Measurements from ENCODE around the gene PPP1R37. TPM values are rescaled to one million over a fixed set of nuclear protein-coding genes. Genes with fewer than 3 reads are reported as not detected.

PPP1R37 gene
- total RNA-seq, 1 donor from 2014 or later = 23.8 TPM

DNA sequence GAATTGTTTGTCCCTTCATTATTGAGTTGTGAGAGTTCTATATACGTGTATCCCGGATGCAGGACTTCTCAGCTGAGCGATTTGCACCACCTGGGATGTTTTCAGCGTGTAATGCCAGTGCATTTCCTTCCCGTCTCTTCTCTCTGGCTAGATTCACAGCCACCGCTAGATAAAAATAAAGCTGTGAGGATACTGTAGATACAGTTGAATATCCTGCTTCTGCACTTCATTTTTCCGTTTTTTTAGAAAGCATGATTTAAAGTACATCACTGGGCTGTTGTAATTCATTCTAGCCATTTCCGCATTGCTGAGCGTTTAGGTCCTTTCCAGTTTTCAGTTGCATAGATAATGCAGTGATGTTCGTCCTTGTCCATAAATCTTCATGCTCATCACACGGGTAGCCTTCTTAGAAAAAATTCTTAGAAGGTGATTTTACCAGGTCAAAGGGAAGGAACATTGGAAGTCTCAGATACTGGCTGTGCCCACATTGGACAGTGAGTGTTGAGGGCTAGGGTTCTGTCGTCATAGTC lies 14.7 kb downstream of the PPP1R37 start:
- DNase-seq (ENCODE audit: extremely low spot score in 2 of 2) = no peak
- Histone ChIP-seq H3K27ac (no peak overlapping the region), H3K27me3 (no peaks in the 10 kb centered on the region), H3K4me3 (no peak overlapping the region), H3K36me3 (no peaks in the 10 kb centered on the region), H3K9me3 (no peaks in the 10 kb centered on the region), H3K4me1 (peaks cover 35% of the 10 kb centered on the region)
- intact Hi-C loops (cut with DNase I) = no loop called here
- TF ChIP-seq, protein P1, sequence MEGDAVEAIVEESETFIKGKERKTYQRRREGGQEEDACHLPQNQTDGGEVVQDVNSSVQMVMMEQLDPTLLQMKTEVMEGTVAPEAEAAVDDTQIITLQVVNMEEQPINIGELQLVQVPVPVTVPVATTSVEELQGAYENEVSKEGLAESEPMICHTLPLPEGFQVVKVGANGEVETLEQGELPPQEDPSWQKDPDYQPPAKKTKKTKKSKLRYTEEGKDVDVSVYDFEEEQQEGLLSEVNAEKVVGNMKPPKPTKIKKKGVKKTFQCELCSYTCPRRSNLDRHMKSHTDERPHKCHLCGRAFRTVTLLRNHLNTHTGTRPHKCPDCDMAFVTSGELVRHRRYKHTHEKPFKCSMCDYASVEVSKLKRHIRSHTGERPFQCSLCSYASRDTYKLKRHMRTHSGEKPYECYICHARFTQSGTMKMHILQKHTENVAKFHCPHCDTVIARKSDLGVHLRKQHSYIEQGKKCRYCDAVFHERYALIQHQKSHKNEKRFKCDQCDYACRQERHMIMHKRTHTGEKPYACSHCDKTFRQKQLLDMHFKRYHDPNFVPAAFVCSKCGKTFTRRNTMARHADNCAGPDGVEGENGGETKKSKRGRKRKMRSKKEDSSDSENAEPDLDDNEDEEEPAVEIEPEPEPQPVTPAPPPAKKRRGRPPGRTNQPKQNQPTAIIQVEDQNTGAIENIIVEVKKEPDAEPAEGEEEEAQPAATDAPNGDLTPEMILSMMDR (IDR thresholded peaks at IDR 0.05) = no peak
- TF ChIP-seq POLR2A (IDR thresholded peaks at IDR 0.05) = no peak
- no peak for TF ChIP-seq POLR2AphosphoS5 (IDR thresholded peaks at IDR 0.05; ENCODE audit: insufficient read depth in 1 of 2, low read depth in 1 of 2)

DNA sequence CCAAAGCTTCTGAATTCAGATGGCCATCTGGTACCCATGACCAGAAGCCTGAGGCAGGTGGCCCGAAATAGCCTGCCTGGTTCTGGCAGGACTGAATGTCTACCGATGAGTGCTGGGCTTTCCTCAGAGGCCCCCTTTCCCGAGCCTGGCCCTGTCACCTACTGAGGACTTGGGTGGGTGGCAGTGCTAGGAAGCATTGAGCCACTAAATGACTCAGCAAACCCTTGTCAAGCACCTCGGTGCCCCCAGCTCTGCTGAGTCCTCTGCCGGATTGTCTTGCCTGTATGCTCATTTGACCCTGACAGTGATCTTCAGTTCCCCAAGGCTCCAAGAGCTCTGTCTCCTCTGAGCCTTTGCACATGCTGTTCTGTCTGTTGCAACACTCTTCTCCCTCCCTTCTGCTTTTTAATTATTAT lies 17.9 kb downstream of the PPP1R37 start:
- DNase-seq (ENCODE audit: extremely low spot score in 2 of 2) = no peak
- Histone ChIP-seq H3K27me3 (no peaks in the 10 kb centered on the region), H3K4me1 (peaks cover 40% of the 10 kb centered on the region), H3K36me3 (no peaks in the 10 kb centered on the region), H3K4me3 (no peak overlapping the region), H3K27ac (no peak overlapping the region), H3K9me3 (no peaks in the 10 kb centered on the region)
- intact Hi-C loops (cut with DNase I) = no loop called here
- TF ChIP-seq POLR2A (IDR thresholded peaks at IDR 0.05) = no peak
- TF ChIP-seq, protein P1 (IDR thresholded peaks at IDR 0.05) = no peak
- TF ChIP-seq POLR2AphosphoS5 (IDR thresholded peaks at IDR 0.05; ENCODE audit: insufficient read depth in 1 of 2, low read depth in 1 of 2) = no peak

DNA sequence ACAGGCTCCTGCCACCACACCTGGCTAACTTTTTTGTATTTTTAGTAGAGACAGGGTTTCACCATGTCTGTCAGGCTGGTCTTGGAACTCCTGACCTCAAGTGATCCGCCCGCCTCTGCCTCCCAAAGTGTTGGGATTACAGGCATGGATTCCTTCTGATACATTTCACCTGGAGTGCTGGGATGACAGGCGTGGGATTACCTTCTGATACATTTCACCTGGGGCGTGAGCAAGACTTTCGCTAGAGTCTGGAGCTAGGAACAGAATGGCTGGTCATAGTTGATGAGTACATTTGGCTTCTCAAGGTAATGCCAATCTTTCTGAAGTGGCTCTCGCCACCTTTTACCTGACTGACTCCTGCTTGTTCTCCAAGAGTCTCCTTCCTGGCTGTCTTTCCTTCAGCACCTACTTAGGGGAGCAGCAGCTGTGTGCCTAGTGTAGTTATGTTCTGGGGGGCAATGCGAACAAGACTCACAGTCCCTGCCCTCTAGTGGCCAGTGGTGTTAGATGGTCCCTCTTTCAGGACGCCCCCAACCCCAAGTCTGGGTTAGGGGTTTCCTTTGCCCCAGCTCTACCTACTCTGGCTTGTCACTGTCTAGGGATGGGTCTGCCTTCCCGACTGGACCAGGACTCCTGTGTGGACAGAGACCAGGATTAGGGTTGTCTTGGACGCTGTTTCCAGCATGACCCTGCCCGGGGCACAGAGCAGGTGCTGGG lies 19.3 kb downstream of the PPP1R37 start:
- Histone ChIP-seq H3K27me3 (no peaks in the 10 kb centered on the region), H3K4me1 (peaks cover 41% of the 10 kb centered on the region), H3K27ac (no peak overlapping the region), H3K36me3 (no peaks in the 10 kb centered on the region), H3K4me3 (no peak overlapping the region), H3K9me3 (no peaks in the 10 kb centered on the region)
- TF ChIP-seq POLR2A (IDR thresholded peaks at IDR 0.05) (no peak), POLR2AphosphoS5 (IDR thresholded peaks at IDR 0.05; ENCODE audit: insufficient read depth in 1 of 2, low read depth in 1 of 2) (no peak)
- TF ChIP-seq, protein P1 (IDR thresholded peaks at IDR 0.05) = no peak
- no peak for DNase-seq (ENCODE audit: extremely low spot score in 2 of 2)
- intact Hi-C loops (cut with DNase I) = no loop called here

DNA sequence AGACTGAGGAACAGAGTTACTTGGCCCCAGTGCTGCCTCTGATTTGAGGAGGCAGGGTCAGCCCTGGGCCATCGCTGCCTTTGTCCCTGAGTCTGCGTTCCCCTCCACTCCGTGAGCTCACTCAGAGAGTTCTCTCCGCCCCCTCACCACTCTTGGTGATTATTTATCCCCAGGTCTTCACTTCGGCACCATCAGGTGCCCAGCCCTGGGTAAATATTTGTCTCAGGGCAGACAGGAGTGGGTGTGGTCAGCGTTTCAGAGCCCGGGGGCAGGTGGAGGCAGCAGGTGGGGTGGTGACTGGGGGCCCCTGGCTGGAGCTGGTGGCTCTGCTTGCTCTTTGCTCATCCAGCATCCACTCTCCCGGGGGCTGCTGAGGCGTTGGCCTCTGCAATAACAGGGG lies 20.6 kb downstream of the PPP1R37 start:
- TF ChIP-seq, protein P1 (IDR thresholded peaks at IDR 0.05) = no peak
- no peak for TF ChIP-seq POLR2AphosphoS5 (IDR thresholded peaks at IDR 0.05; ENCODE audit: insufficient read depth in 1 of 2, low read depth in 1 of 2)
- TF ChIP-seq POLR2A (IDR thresholded peaks at IDR 0.05) = no peak
- Histone ChIP-seq H3K27me3 (no peaks in the 10 kb centered on the region), H3K36me3 (no peaks in the 10 kb centered on the region), H3K4me3 (no peak overlapping the region), H3K9me3 (no peaks in the 10 kb centered on the region), H3K27ac (no peak overlapping the region), H3K4me1 (peaks cover 50% of the 10 kb centered on the region)
- intact Hi-C loops (cut with DNase I) = no loop called here
- DNase-seq (ENCODE audit: extremely low spot score in 2 of 2) = no peak

DNA sequence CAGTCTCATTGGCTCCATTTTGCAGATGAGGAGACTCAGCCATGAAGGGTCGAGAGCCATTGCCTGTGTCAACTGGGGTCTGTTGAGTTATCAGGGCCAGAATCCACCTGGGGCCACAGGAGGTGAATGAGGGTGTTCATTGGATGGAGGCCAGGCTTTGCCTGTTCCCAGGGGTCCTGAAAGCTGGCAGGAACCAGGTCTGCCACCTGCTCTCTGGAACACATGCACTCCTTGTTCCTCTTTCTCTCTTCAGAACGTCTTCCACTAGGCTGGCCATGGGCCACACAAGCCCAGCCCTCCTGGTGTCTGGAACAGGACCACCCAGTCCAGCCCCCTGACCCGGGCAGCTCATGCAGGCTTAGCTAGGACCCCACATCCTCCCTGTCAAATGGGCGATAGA lies 21.1 kb downstream of the PPP1R37 start:
- H3K27ac ChIP-seq = no peak overlapping the region
- H3K27me3 ChIP-seq = no peaks in the 10 kb centered on the region
- no peaks in the 10 kb centered on the region for H3K9me3 ChIP-seq
- no peaks in the 10 kb centered on the region for H3K36me3 ChIP-seq
- DNase-seq (ENCODE audit: extremely low spot score in 2 of 2) = no peak
- intact Hi-C loops (cut with DNase I) = no loop called here
- H3K4me3 ChIP-seq = no peak overlapping the region
- peaks cover 50% of the 10 kb centered on the region for H3K4me1 ChIP-seq
- TF ChIP-seq POLR2A (IDR thresholded peaks at IDR 0.05) (no peak), POLR2AphosphoS5 (IDR thresholded peaks at IDR 0.05; ENCODE audit: insufficient read depth in 1 of 2, low read depth in 1 of 2) (no peak)
- TF ChIP-seq, protein P1 (IDR thresholded peaks at IDR 0.05) = no peak
